NCI-H748 (cell line): ENCODE data around the gene EPN2.

Experiments
- DNase-seq: peaks from one replicate; lab custom pipeline; 2025; ENCODE audit not compliant: unreplicated experiment; lab: John Stamatoyannopoulos, UW

Gene EPN2

DNA sequence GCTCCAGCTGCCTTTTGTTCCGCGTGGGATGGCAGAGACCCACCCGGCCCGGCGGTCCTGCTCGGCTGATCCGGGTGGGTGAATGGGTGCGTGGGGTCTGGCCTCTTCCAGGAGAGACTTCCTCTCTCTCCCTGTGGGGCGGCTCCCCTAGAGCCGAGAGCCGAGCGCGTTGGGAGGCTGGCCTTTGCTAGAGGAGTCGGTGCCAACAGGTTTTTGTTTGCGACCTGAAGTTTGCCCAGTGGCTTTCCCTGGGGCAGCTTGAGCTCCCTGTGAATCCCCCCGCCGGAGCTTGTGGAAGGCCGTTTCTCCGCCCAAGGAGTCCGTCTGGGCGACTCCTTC is 970 bp downstream of the EPN2 start:
- peak; percentile 68 for DNase-seq

DNA sequence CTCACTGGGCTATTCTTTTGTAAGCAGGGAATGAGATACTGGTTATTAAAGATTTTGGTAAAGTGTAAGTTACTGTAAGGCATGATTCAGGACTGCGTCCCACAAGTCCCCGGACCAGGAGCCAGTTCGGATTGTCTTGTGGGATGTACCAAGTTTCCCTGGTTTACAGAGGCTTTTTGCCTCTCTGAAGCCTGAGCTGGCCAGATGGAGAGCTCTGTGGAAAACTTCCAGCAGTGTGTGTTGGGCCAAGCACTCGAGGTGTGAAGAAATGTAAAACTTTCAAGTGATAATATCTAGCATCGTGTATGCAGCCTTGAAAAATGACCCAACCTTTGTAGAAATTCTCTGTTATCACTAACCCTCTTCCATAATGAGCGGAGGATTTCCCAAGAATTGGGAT is 2.4 kb downstream of the EPN2 start:
- DNase-seq, result no peak

DNA sequence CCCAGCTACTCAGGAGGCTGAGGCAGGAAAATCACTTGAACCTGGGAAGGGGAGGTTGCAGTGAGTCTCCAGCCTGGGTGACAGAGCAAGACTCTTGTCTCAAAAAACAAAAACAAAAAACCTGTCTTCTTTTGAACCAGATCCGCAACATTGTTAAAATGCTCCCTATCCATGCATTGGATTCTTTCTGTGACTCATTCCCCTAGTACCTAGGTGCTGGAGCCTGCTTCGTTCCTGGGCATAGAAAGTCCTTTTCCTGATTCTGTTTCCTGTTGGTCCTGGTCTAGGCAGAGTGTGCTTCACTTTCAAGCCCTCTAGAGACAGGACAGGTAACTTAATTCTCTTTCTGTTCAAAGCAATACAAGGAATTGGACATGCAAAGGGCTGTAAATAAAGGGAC is 5.2 kb downstream of the EPN2 start:
- no peak for DNase-seq

DNA sequence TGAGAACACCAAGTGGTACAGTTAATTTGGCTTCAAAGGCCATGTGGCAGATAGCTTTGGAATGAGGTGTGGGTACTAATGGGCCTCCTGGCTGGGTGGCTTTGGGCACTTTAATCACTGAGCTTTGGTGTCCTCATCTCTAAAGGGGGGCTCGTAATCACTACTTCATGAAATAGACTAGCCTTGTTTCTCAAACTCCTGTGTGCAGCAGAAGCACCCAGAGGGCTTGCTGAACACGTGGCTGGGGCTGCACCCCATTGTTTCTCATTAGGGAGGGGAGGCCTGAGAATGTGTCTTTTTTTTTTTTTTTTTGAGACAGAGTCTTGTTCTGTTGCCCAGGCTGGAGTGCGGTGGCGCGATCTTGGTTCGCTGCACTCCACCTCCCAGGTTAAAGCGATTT is 5.8 kb downstream of the EPN2 start:
- DNase-seq, result no peak

DNA sequence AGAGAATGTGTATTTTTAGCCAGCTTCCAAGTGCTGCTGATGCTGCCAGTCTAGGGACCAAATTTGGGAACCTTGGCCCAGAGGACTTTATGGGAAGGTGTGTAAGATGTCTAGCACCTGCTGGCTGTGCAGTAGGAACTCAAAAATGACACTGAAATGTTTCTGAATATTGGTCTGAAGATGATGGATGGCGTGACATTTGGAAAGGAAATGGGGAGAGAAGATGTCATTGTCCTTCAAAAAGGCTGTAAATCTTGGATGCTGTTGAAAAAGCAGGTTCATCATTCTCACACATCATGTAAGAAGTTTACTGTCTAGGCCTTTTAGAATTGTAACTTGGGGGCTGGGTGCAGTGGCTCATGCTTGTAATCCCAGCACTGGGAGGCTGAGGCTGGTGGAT is 6.7 kb downstream of the EPN2 start:
- no peak for DNase-seq

DNA sequence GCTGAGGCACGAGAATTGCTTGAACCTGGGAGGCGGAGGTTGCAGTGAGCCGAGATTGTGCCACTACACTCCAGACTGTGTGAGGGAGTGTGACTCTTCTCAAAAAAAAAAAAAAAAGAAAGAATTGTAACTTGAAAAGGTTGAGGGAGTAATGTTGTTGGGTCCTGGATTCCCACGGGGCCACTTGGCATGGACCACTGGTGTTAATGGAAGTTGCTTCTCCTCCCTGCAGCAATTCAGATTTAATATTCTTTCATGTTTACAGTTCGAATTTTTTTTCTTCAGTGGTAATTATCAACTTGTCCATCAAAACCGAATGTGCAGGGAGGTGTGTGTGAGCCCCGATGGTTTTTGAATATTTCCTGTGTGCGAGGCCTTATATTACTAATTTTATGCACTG is 7.2 kb downstream of the EPN2 start:
- DNase-seq, result no peak

DNA sequence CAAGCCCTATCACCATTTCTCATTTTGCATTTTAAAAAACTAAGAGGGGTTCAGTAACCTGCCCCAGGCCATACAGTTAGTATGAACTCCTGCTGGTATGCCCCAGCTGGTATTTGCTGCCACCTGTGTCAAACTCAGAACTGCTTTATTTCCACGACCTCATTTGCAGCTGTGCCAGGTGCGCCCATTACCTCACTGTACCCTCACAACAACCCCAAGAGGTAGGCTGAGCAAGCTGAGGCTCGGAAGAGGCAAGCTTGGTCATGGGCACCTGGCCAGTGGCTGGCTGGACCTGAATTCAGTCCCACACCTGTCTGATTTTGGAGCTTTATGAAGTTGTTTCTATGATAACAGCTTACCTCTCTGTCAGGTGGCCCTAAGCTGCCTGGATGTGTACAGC is 7.6 kb downstream of the EPN2 start:
- no peak for DNase-seq

DNA sequence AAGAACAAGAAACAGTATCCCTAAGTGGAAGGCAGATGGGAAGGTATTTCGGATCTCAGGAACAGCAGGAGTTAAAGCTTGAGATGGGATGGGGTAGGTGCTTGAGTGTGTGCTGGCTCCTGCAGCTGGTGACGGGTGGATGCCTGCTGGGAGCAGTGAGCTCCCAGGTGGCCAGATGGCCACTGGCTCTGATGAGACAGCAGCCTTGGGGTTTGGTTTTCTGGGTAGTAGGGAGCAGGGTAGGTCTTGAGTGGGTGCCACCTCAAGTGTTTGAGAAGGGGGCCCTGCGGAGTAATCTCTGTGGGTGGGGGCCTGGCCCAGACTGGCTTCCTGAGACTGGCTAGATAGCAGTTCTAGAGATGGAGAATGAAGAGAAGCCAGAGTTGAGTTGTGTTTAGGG is 10.3 kb downstream of the EPN2 start:
- no peak for DNase-seq

DNA sequence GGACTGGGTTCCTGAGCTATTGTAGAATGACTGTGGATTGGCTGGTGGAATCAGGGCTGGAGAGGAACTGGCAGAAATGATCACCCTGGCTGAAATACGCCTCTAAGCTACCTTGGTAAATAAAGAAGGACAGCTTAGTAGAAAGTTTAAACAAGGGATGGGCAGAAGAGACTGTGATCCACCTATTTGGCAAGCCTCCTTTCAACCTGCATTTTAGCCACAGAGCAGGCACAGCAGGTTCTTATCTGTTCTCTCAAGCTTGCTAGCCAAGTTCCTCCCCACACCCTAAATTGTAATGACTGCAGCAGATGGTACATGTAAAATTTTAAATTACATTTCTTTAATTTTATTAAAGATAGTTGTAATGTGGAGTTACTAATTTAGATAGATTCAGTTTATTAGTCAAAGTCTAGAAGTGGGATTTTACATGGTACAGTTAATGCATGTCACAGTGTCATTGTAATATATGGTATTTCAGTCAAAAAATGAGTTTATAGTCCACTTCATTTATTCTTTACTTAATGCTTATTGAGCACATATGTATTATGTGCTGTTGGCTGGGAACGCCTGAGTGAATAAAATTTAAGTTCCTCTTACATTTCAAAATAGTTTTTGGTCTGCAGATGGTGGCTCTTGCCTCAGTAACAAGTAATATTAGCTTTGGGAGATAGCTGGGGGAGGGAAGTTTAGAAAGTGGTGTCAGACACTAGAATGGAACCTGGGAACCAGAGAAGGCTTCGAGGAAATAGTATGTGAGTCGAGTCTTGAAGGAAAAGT is 11.2 kb downstream of the EPN2 start:
- DNase-seq, result no peak

DNA sequence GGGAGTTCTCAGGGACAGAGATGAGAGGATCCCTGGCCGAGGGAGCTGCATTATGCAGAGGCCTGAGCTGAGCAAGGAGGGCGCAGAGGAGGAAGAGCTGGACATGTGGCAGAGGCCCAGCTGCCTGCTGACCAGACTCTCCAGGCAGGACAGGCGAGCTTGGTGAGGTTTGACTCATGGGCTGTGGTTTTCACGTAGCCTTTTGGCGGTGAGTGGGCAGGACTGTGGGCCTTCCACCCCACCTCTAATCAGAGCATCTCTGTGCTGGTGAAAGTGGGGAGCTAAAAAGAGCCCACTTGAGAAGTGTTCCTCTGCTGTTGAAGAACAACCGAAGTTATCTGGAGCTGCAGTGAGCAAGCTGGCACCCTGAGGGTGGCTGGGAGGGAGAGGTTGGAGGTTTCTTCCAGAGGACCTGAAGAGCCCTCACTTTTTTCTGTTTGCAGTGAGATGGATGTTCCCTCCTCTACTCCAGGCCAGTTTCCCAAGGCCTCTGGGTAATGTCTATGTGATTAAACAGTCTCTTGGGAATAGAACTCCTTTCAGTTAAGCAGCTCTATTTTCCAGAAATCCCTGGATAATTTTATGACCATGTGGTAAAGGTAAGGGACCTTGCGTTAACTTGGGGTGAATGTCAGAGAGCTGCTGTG is 11.9 kb downstream of the EPN2 start:
- DNase-seq, result no peak

DNA sequence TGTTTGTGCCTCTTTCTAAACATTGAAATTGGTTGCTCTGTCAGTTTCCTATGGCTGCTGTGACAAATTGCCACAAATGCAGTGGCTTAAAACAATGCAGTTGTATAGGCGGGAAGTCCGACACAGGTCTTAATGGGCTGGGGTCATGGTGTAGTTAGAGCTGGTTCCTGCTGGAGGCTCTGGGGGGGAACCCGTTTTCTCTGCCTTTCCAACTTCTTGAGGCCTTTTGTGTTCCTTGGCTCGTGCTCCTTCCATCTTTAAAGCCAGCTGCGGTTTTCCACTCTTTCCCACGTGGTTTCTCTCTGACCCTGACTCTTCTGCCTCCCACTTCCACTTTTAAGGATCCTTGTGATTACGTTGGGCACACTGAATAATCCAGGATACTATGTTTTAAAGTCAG is 12.5 kb downstream of the EPN2 start:
- DNase-seq, result no peak

DNA sequence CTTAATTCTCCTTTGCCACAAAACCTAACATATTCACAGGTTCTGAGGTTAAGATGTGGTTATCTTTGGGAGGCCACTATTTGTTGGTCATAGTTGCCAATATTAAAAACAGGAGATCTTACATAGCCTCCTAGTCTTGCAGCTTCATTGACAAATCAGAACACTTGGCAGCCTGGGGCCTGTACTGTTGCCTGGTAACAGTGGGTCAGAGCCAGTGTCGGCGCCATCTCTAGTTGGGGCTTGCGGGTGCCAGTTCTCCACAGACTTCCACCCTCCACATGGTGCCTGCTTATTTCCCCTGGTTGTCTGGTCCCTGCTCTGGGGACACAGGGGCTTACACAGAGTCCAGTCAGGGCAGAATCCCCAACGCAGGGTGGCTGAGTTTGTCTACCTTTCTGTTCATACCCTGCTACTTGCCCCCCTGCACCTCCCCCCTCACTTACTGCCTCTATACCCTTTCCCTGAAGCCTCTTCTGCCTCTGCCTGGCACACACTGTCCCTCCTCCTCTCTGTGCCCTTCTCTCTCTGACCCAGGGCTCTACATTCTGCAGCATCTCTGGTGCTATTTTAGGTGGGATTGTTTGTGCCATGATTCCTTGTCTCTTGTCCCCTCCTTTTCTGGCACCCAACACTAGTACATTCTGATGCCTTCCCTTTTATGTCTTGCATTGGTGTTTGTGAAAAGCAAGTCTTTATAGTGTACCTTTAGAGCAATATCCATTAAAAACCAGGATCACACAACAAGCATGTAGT is 13.4 kb downstream of the EPN2 start:
- no peak for DNase-seq

DNA sequence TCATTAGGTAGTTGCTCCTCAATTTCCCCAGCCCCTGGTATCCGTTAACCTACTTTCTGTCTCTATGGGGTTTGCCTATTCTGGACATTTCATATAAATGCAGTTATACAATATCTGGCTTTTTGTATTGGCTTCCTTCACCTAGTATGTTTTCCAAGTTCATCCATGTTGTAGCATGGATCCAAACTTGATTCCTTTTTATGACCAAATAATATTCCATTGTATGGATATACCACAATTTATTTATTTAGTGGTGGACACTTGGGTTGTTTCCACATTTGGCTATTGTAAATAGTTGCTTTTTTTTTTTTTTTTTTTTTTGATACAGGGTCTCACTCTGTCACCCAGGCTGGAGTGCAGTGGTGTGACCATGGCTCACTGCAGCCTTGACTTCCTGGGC is 15.9 kb downstream of the EPN2 start:
- no peak for DNase-seq

DNA sequence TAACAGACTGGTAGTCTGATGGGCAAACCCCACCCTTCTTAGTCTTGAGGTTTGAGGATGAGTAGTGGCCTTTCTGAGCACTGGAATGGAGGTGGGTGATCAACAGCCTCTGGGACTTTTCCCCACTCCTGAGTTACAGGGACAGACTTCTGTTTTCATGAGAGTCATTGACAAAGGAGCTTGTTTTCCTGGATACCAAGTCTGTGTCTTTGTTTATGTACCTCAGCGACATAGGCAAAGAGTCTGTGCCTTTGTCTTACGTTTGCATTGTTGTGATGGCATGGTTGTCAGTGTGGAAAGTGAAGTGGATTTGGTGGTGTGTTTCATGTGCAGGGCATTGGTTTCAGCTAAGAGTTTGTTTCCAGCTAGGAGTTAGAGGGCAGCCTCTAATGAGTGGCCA is 17.5 kb downstream of the EPN2 start:
- peak; percentile 23 for DNase-seq

DNA sequence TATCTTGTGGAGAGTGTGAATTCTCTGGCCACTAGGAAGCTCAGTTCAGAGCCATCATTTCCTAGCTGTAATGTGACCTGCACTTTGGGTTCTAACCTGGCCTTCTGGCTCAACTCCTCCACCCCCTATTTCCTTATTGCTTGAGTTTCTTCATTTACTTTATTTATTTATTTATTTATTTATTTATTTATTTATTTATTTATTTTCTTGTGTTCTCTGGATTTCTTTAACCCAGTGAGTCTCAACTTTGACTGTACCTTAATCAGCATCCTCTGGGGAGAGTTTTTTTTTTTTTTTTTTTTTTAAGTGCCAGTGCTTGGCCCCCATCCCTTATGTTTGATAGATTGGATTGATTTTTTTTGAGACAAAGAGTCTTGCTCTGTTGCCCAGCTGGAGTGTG is 18.1 kb downstream of the EPN2 start:
- no peak for DNase-seq

DNA sequence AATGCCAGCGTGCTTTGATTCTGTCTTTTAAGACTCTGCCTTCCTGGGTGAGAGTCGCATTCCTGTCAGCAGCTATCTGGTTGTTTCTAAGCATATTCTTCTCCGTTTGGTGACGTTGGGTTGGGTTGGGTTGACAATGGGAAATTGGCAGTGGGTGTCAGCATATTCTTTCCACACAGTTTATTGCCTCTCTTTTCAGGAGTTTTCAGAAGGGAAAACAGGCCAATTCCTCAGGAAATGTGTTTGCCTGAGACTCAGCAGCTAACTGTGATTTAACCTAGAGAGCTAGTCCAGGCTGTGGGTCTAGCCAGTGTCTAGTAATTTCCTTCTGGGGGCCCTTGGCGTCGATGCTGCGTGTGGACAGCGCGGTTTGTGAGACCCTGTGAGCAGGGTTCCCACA is 21.2 kb downstream of the EPN2 start:
- DNase-seq, result no peak

DNA sequence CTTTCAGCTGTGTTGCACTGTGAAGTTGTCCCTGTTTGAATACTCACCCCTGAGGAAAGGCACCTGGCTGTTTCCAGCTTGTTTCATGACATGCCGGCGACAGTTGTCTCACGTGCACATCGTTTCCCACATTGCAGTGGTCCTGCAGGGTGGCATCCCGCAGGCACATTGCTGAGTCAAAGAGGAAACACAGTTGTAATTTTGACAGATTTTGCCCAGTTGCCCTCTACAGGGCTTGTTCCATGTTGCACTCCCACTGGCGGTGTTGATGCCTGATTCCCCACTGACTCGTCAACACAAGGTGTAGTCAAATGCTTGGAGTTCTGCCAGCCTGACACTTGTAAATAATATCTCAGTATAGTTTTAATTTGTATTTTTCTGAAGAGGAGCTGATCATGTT is 23.8 kb downstream of the EPN2 start:
- DNase-seq, result peak; percentile 68

DNA sequence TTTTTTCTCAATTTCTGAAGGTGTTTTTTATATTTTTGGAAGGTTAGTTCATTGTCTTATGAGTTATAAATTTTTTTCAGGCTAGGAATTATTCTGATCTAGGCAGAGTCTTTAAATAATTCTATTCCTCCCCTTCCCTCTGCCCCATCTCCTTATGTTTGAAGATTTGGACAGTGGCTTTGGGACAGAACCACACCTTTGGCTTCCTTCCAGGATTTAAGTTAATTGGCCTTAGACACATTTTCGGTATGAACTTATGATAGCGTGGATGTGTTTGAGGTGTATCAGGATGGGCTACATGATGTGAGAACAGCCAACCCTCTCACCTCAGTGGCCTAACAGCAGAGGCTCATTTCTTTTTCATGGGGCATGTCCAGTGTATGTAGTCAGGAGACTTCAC is 24.3 kb downstream of the EPN2 start:
- no peak for DNase-seq

DNA sequence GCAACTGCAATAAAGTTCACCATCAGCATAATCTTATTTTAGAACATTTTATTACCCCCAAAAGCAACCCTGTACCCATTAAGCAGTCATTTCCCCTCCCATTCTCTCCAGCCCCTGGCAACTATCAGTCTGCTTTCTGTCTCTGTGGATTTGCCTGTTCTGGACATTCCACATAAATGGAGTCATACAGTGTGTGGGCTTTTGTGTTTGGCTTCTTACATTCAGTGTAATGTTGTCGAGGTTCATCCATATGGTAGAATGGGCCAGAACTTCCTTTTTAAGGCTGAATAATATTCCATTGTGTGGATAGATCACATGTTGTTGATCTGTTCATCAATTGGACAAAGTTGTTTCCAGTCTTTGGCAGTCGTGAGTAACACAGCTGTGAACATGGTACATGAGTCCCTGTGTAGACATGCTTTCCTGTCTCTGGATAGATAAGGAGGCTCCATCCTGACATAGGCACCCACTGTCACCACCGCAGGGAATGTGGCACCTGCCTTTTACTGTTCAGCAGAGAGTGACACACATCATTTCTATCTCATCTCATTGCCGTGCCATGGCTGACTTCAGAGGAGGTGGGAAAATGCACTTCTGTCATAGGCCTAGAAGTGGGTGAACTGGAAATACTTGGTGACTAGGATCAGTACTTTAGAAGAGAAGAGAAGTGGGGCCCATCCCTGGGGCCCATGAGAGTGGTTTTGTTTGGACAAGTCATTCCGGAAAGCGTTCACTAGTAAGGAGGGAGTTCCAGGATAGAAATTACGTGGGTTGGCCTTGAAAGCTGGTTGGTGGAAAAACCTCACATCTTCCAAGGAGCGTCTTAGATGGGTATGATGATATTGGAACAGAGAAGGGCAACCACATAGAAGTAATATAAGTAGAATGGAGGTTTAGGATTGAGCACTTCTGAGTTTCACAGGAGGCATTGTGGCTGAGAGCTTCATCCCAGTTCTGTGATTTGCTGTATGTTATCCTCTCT is 25.8 kb downstream of the EPN2 start:
- DNase-seq, result no peak

DNA sequence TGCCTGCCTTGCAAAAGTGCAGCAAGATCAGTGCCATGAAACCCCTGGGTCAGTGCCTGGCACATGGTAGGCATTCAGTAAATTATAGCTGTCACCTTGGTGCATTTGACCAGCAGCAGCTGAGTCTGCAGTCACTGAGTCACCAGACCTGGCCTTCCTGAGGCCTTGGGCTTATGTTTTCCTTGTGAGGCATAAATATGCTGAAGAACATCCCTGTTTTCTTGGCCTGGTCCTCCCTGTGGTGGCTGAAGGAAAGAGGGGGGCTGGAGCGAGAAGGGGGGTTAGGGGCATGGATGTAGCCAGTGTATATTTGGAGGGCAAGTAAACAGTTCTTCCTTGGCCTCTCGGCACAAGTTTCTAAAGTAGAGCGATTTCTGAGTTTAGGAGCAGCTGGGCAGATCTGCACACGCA is 26.5 kb downstream of the EPN2 start:
- DNase-seq, result no peak

DNA sequence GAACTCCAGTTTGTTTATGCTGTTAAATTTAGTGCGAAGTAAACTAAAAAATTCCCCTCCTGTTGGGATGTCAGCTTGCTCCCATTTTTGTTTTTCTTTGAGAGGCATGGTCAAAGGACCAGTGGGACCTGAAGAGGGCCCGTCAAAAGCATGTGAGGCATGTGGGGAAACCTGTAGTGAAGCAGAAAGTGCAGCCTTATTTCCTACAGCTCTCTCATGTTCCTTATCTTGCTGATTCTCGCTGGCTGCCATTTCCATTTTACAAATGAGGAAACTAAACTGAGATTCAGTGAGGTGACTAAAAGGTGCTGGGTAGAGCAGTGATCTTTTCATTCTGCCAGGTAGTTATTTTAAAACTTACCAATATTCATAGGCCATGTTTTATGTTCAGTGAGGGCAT is 27.1 kb downstream of the EPN2 start:
- no peak for DNase-seq
